ENCODE results near the gene BAG3. TPM values are rescaled to one million over a fixed set of nuclear protein-coding genes. Genes with fewer than 3 reads are reported as not detected.

The BAG3 gene
- total and polyA plus RNA-seq, 9 of the 15 experiments (the other 6 are each of a cell fraction or from before 2014, with no cell fraction given) = 2.6 to 27.4 (median 7.2) TPM

- ChIA-PET POLR2A (no interaction called here), CTCF (ENCODE audit: low intra/inter-chr PET ratio) (no interaction called here)
Measured at GRCh38 chr10:119630300-119630699, 20.9 kb upstream of the BAG3 start.

GRCh38 chr10:119633538-119634218, 17.5 kb upstream of the BAG3 start:
- H3K27ac ChIP-seq (ENCODE audit: extremely low read depth, low read depth, low read length) = no peak overlapping the region
- ATAC-seq = no peak
- H3K4me1 ChIP-seq (replicated peaks in 1 of 2; ENCODE audit: control insufficient read depth in 2 of 2, insufficient read depth in 2 of 2, low read length in 2 of 2) = no peaks in the 10 kb centered on the region
- peak; percentile 15 for FAIRE-seq
- in situ Hi-C loops (cut with MboI) = no loop called here
- 52% methylated on average over 3 of the region's 3 CpGs for WGBS (ENCODE audit: insufficient coverage, low coverage, missing lambda C conversion rate)
- no peaks in the 10 kb centered on the region for H3K27me3 ChIP-seq (ENCODE audit: control insufficient read depth in 2 of 2, insufficient read depth in 2 of 2, low read length in 2 of 2)
- DNase-seq (ENCODE audit: extremely low read depth in 1 of 4, low spot score in 3 of 4) = no peak
- no peaks in the 10 kb centered on the region for H4K20me1 ChIP-seq (replicated peaks; ENCODE audit: control insufficient read depth, insufficient read depth, low read length)
- H3K4me2 ChIP-seq (ENCODE audit: insufficient read depth, low read length) = no peak overlapping the region
- no peak overlapping the region for H3K4me3 ChIP-seq
- intact Hi-C loops (cut with micrococcal nuclease) = no loop called here
- POLR2A ChIA-PET = interaction anchor here (0.6 to 0.7 kb wide), 2 partner anchors 15 to 44 kb away, joined by 3 read pairs; no protein-coding TSS in a partner anchor
- no TSS peak for BruUV-seq (replicated peaks)
- no peaks in the 10 kb centered on the region for H3K9me3 ChIP-seq (replicated peaks; ENCODE audit: control insufficient read depth, insufficient read depth, low read depth, low read length)
- H2AFZ ChIP-seq (ENCODE audit: low read depth, low read length) = no peak overlapping the region
- CTCF ChIA-PET (ENCODE audit: low intra/inter-chr PET ratio) = no interaction called here
- H3K9me1 ChIP-seq (ENCODE audit: control insufficient read depth, insufficient read depth, low read length) = no peaks in the 10 kb centered on the region
- H3K9ac ChIP-seq (ENCODE audit: insufficient read depth in 1 of 2, low read depth in 2 of 2, low read length in 2 of 2) = no peak overlapping the region
- H3K36me3 ChIP-seq (ENCODE audit: control insufficient read depth, insufficient read depth, low read length) = no peaks in the 10 kb centered on the region; the same call in 2 of the 3 replicates
- no peaks in the 10 kb centered on the region for H3K79me2 ChIP-seq (ENCODE audit: control insufficient read depth, insufficient read depth, low read length)
- TF ChIP-seq ZNF274 (IDR thresholded peaks at IDR 0.05; ENCODE audit: borderline replicate concordance, low read depth, low read length) = no peak
- no peak for TF ChIP-seq ATF1 (CRISPR knock-in tag; IDR thresholded peaks at IDR 0.05)
- TF ChIP-seq ATF1 (tag; IDR thresholded peaks at IDR 0.05) = no peak
- no peak for TF ChIP-seq YBX1 (IDR thresholded peaks at IDR 0.05)
- TF ChIP-seq JUN (IDR thresholded peaks at IDR 0.05; ENCODE audit: borderline replicate concordance, low read depth, low read length) = no peak
- no peak for TF ChIP-seq JUN (CRISPR knock-in tag; IDR thresholded peaks at IDR 0.05; ENCODE audit: borderline replicate concordance)
- TF ChIP-seq REST (IDR thresholded peaks at IDR 0.05; ENCODE audit: borderline replicate concordance) = no peak
- no peak for TF ChIP-seq REST (CRISPR knock-in tag; IDR thresholded peaks at IDR 0.05; ENCODE audit: low read depth)

More at GRCh38 chr10:119630300-119630699, 20.9 kb upstream of the BAG3 start:
- Histone ChIP-seq H3K4me1 (replicated peaks in 1 of 2; ENCODE audit: control insufficient read depth in 2 of 2, insufficient read depth in 2 of 2, low read length in 2 of 2) (no peaks in the 10 kb centered on the region), H3K27me3 (ENCODE audit: control insufficient read depth in 2 of 2, insufficient read depth in 2 of 2, low read length in 2 of 2) (no peaks in the 10 kb centered on the region), H3K4me3 (no peak overlapping the region), H2AFZ (ENCODE audit: low read depth, low read length) (no peak overlapping the region), H3K27ac (ENCODE audit: extremely low read depth, low read depth, low read length) (no peak overlapping the region), H3K9me3 (replicated peaks; ENCODE audit: control insufficient read depth, insufficient read depth, low read depth, low read length) (no peaks in the 10 kb centered on the region), H3K36me3 (ENCODE audit: control insufficient read depth, insufficient read depth, low read length) (no peaks in the 10 kb centered on the region; the same call in 2 of the 3 replicates), H3K4me2 (ENCODE audit: insufficient read depth, low read length) (no peak overlapping the region), H4K20me1 (replicated peaks; ENCODE audit: control insufficient read depth, insufficient read depth, low read length) (no peaks in the 10 kb centered on the region), H3K9ac (ENCODE audit: insufficient read depth in 1 of 2, low read depth in 2 of 2, low read length in 2 of 2) (no peak overlapping the region), H3K9me1 (ENCODE audit: control insufficient read depth, insufficient read depth, low read length) (no peaks in the 10 kb centered on the region), H3K79me2 (ENCODE audit: control insufficient read depth, insufficient read depth, low read length) (no peaks in the 10 kb centered on the region)
- in situ Hi-C loops (cut with MboI) = no loop called here
- no TSS peak for BruUV-seq (replicated peaks)
- 17% methylated on average over 1 of the region's 5 CpGs for WGBS (ENCODE audit: insufficient coverage, low coverage, missing lambda C conversion rate)
- FAIRE-seq = no peak
- intact Hi-C loops (cut with micrococcal nuclease) = no loop called here
- TF ChIP-seq EP400 (IDR thresholded peaks at IDR 0.05) = no peak
- no peak for ATAC-seq
- no peak for DNase-seq (ENCODE audit: extremely low read depth in 1 of 4, low spot score in 3 of 4)
